ENCODE data around the gene ARHGAP10.

Gene ARHGAP10

GRCh38 chr4:148101235-148101634, 369.3 kb downstream of the ARHGAP10 start:
- DNase-seq (ENCODE audit: extremely low spot score, insufficient read length, low read depth) (no peak), FAIRE-seq (no peak)

DNA sequence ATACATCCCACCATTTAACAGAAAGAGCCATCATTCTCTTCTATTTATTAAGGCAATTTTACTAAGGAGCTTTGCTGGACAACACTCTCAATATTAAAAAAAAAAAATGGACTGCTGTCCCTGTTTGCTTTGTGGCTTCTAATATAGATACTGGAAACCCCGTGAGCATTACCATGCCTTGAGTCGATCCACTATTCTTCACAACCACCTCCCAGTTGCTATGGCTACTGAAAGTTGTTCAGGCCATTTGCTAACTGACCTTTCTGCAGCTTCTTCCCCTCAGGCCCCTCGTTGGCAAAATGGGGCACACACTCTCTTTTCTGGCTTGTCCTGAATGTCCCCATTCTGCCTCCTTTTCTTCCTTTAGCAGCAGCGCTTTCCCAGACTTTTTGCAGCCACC, 369.9 kb downstream of the ARHGAP10 start:
- FAIRE-seq (no peak), DNase-seq (ENCODE audit: extremely low spot score, insufficient read length, low read depth) (no peak)

GRCh38 chr4:148103597-148104355, 371.9 kb downstream of the ARHGAP10 start:
- FAIRE-seq (no peak), DNase-seq (ENCODE audit: extremely low spot score, insufficient read length, low read depth) (no peak)

GRCh38 chr4:148108766-148109165, 376.9 kb downstream of the ARHGAP10 start:
- no peak for DNase-seq (ENCODE audit: extremely low spot score, insufficient read length, low read depth)
- no peak for FAIRE-seq

DNA sequence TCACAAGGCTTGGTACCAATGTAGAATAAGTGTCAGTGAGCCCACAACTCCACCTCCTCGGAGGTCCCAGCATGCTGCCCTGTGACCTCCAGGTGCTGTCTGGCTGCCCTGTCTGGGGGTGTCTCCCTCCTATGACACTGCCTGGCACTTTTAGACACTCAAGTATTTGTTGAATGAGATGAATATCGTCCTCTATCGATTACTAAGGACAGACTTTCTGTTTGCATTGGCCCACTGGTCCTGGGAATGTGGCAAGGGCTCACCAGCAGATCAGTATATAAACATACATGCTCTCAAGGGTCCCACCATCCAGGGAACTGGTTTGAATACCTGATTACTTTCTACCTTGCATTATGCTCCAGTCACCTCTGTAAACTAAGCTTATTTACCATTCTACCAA, 377.3 kb downstream of the ARHGAP10 start:
- FAIRE-seq (no peak), DNase-seq (ENCODE audit: extremely low spot score, insufficient read length, low read depth) (no peak)

GRCh38 chr4:148110169-148110568, 378.3 kb downstream of the ARHGAP10 start:
- FAIRE-seq (no peak), DNase-seq (ENCODE audit: extremely low spot score, insufficient read length, low read depth) (no peak)

GRCh38 chr4:148112231-148112982, 380.5 kb downstream of the ARHGAP10 start:
- no peak for DNase-seq (ENCODE audit: extremely low spot score, insufficient read length, low read depth)
- FAIRE-seq = no peak

GRCh38 chr4:148114436-148114835, 382.5 kb downstream of the ARHGAP10 start:
- no peak for FAIRE-seq
- DNase-seq (ENCODE audit: extremely low spot score, insufficient read length, low read depth) = no peak

DNA sequence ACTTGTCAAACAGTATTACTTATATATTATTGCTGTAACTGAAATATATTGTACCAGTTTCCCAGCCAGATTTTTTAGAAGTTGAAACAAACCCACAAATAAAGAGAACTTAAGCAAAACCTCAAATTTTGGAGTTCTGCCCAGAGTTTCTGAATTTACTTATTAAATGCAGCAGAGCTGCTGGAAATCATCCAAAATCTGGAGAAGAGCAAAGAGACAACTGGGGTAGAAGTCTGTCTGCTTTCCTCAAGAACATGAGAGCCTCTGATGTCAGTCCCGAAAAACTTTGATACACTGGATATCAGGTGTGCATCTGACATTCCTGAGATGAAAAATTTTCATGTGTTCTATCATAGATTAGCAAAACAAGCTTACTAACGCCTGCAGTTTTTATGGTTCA, 384.4 kb downstream of the ARHGAP10 start:
- no peak for DNase-seq (ENCODE audit: extremely low spot score, insufficient read length, low read depth)
- FAIRE-seq = no peak

GRCh38 chr4:148116969-148117368, 385.1 kb downstream of the ARHGAP10 start:
- no peak for DNase-seq (ENCODE audit: extremely low spot score, insufficient read length, low read depth)
- FAIRE-seq = no peak

GRCh38 chr4:148118179-148118578, 386.3 kb downstream of the ARHGAP10 start:
- FAIRE-seq (no peak), DNase-seq (ENCODE audit: extremely low spot score, insufficient read length, low read depth) (no peak)

DNA sequence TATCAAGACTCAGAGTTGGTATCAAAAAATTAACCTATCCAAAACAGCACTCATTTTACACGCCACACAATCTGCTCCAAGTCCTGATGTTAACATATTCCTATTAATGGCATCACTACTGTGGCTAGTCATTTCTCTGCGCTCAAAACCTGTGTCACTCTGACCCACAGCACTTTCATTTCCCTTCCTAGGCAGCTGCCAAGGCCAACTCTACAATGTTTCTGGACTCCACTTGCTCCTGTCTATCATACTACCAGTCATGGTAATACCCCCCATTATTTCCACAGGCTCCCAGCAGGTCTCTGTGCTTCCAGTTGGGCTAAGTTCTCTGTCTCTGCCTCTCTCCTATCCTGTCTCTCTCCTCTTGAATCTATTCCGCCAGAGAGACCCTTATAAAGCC, 386.7 kb downstream of the ARHGAP10 start:
- FAIRE-seq (no peak), DNase-seq (ENCODE audit: extremely low spot score, insufficient read length, low read depth) (no peak)

- FAIRE-seq (no peak), DNase-seq (ENCODE audit: extremely low spot score, insufficient read length, low read depth) (no peak)
Observed at GRCh38 chr4:148120216-148120615, 388.3 kb downstream of the ARHGAP10 start.
